Measurements from ENCODE around the gene FAM171A2. TPM values are rescaled to one million over a fixed set of nuclear protein-coding genes. Genes with fewer than 3 reads are reported as not detected.
"Not testable (repeated sequence)": the region's sequence is repeated elsewhere in the genome, so short reads cannot be mapped to it uniquely, and the experiment has no call there.

FAM171A2 gene
- total and polyA plus RNA-seq, 2 donors: 0.84 to 5.7 TPM

- DNase-seq (ENCODE audit: extremely low spot score): no peak
- WGBS: 64% methylated on average over 6 of the region's 6 CpGs
- peaks cover 2% of the 10 kb centered on the region for H3K36me3 ChIP-seq (ENCODE audit: insufficient read depth)
Measured at GRCh38 chr17:44350733-44351226, 12.9 kb downstream of the FAM171A2 start.

GRCh38 chr17:44349553-44350070, 14.0 kb downstream of the FAM171A2 start:
- Histone ChIP-seq H3K27ac (ENCODE audit: low read depth) (no peak overlapping the region), H3K4me1 (ENCODE audit: insufficient read depth) (no peaks in the 10 kb centered on the region), H3K4me3 (ENCODE audit: low read depth, low read length) (no peak overlapping the region), H3K36me3 (ENCODE audit: insufficient read depth) (peaks cover 2% of the 10 kb centered on the region)
- no peak for DNase-seq (ENCODE audit: extremely low spot score)
- 90% methylated on average over 12 of the region's 12 CpGs for WGBS

More at GRCh38 chr17:44350733-44351226, 12.9 kb downstream of the FAM171A2 start:
- no peak overlapping the region for H3K27ac ChIP-seq (ENCODE audit: low read depth)
- no peak overlapping the region for H3K4me3 ChIP-seq (ENCODE audit: low read depth, low read length)
- no peaks in the 10 kb centered on the region for H3K4me1 ChIP-seq (ENCODE audit: insufficient read depth)

GRCh38 chr17:44348988-44349364, 14.7 kb downstream of the FAM171A2 start:
- no peak for DNase-seq (ENCODE audit: extremely low spot score)
- Histone ChIP-seq H3K4me3 (ENCODE audit: low read depth, low read length) (no peak overlapping the region), H3K27ac (ENCODE audit: low read depth) (no peak overlapping the region), H3K4me1 (ENCODE audit: insufficient read depth) (no peaks in the 10 kb centered on the region), H3K36me3 (ENCODE audit: insufficient read depth) (peaks cover 2% of the 10 kb centered on the region)
- WGBS: 86% methylated on average over 6 of the region's 6 CpGs

DNA sequence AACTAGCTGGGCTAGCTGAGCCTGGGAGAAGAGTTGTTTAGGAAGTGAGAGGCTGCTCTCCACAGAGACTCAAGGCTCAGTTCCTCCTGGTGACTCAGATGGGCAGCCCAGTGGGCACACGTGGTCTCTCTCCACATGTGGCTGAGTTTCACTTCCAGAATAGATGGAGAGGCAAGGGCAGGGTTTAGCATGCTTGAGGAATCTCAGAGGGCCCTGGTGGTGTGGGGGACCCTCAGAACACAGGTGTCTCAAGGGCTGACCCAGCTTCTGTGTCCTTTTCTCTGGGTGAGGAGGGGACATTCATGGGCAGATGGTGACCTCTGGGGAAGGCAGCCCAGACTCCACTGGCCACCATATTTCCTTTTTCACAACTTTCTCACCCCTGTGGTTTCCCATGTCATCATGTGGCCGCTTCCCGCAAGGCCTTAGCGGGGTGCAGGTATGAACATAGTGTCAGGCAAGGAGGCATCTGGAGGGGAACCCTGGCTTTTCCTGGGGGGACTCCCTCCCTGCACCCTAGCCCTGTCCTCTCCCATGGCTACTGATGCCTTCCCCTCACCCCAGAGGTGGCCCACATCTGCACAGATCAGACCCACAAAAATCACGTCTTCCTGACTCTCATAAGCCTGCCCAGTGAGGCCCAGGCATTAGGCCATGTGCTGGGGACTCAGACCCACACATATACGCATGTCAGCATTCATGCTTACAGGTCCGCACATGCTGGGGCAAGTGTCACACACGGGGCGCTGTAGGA, 15.2 kb downstream of the FAM171A2 start:
- Histone ChIP-seq H3K36me3 (ENCODE audit: insufficient read depth) (peaks cover 2% of the 10 kb centered on the region), H3K4me3 (ENCODE audit: low read depth, low read length) (no peak overlapping the region), H3K4me1 (ENCODE audit: insufficient read depth) (no peaks in the 10 kb centered on the region), H3K27ac (ENCODE audit: low read depth) (no peak overlapping the region)
- 77% methylated on average over 9 of the region's 9 CpGs for WGBS
- DNase-seq (ENCODE audit: extremely low spot score): no peak

GRCh38 chr17:44347206-44348055, 16.2 kb downstream of the FAM171A2 start:
- not testable (repeated sequence) for H3K36me3 ChIP-seq (ENCODE audit: insufficient read depth); H3K27ac ChIP-seq (ENCODE audit: low read depth); DNase-seq (ENCODE audit: extremely low spot score); H3K4me3 ChIP-seq (ENCODE audit: low read depth, low read length); H3K4me1 ChIP-seq (ENCODE audit: insufficient read depth)
- WGBS: 79% methylated on average over 18 of the region's 18 CpGs

GRCh38 chr17:44346064-44346844, 17.4 kb downstream of the FAM171A2 start:
- Histone ChIP-seq H3K4me1 (ENCODE audit: insufficient read depth) (no peaks in the 10 kb centered on the region), H3K4me3 (ENCODE audit: low read depth, low read length) (no peak overlapping the region), H3K36me3 (ENCODE audit: insufficient read depth) (no peaks in the 10 kb centered on the region), H3K27ac (ENCODE audit: low read depth) (no peak overlapping the region)
- no peak for DNase-seq (ENCODE audit: extremely low spot score)
- WGBS: 70% methylated on average over 13 of the region's 13 CpGs

DNA sequence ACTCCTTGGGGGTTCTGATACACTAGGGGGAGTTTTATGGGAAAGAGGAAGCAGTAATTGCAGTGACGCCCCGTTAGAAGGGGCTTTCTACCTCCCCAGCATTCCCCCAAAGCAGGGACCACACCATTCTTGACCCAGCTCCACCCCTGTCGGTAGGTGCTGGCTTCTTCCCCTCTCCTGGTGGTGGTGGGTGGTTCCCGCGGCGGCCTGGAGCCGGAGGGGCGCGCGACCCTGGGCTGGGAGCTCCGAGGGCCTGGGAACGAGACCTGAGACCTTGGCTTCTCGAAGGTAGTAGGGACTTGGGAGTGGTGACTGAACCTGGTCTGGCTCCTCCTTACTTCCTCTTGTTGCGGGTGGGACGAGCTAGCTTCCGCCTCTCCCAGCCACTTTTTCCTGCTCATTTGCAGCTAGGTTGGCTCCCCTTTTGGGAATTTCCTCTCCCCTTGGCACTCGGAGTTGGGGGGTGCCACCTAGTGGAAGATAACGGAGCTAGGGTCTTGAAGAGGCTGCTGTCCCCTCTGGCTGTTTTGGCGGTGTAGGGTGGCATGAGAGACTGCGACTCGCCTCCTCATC, 18.1 kb downstream of the FAM171A2 start:
- no peak for DNase-seq (ENCODE audit: extremely low spot score)
- H3K27ac ChIP-seq (ENCODE audit: low read depth): peak overlapping the region; percentile 95
- H3K4me1 ChIP-seq (ENCODE audit: insufficient read depth): no peaks in the 10 kb centered on the region
- peak overlapping the region; percentile 68 for H3K4me3 ChIP-seq (ENCODE audit: low read depth, low read length)
- H3K36me3 ChIP-seq (ENCODE audit: insufficient read depth): no peaks in the 10 kb centered on the region
- WGBS: 2% methylated on average over 21 of the region's 21 CpGs

GRCh38 chr17:44344939-44345453, 18.7 kb downstream of the FAM171A2 start, which contains the start of gene GRN:
Gene GRN (plus strand): TSS chr17:44345302. CDS start chr17:44349165, 3,863 bp downstream.
- Histone ChIP-seq H3K4me1 (ENCODE audit: insufficient read depth) (no peaks in the 10 kb centered on the region), H3K36me3 (ENCODE audit: insufficient read depth) (no peaks in the 10 kb centered on the region), H3K4me3 (ENCODE audit: low read depth, low read length) (peak within 1 kb of the TSS; percentile 68), H3K27ac (ENCODE audit: low read depth) (peak within 1 kb of the TSS; percentile 95)
- under 1% methylated on average over 26 of the region's 26 CpGs for WGBS
- DNase-seq (ENCODE audit: extremely low spot score): peak; percentile 100

- no peaks in the 10 kb centered on the region for H3K4me1 ChIP-seq (ENCODE audit: insufficient read depth)
- H3K27ac ChIP-seq (ENCODE audit: low read depth): no peak overlapping the region
- H3K4me3 ChIP-seq (ENCODE audit: low read depth, low read length): no peak overlapping the region
- 70% methylated on average over 11 of the region's 11 CpGs for WGBS
- no peaks in the 10 kb centered on the region for H3K36me3 ChIP-seq (ENCODE audit: insufficient read depth)
- DNase-seq (ENCODE audit: extremely low spot score): no peak
Measured at GRCh38 chr17:44343510-44344209, 20.0 kb downstream of the FAM171A2 start.

GRCh38 chr17:44340553-44340952, 23.1 kb downstream of the FAM171A2 start:
- not testable (repeated sequence) for H3K27ac ChIP-seq (ENCODE audit: low read depth); H3K36me3 ChIP-seq (ENCODE audit: insufficient read depth); DNase-seq (ENCODE audit: extremely low spot score); H3K4me1 ChIP-seq (ENCODE audit: insufficient read depth); H3K4me3 ChIP-seq (ENCODE audit: low read depth, low read length)
- 61% methylated on average over 5 of the region's 5 CpGs for WGBS

GRCh38 chr17:44338702-44339101, 25.0 kb downstream of the FAM171A2 start:
- no peak overlapping the region for H3K4me3 ChIP-seq (ENCODE audit: low read depth, low read length)
- WGBS: 48% methylated on average over 6 of the region's 6 CpGs
- no peaks in the 10 kb centered on the region for H3K4me1 ChIP-seq (ENCODE audit: insufficient read depth)
- H3K27ac ChIP-seq (ENCODE audit: low read depth): no peak overlapping the region
- no peaks in the 10 kb centered on the region for H3K36me3 ChIP-seq (ENCODE audit: insufficient read depth)
- DNase-seq (ENCODE audit: extremely low spot score): no peak

GRCh38 chr17:44335968-44336367, 27.7 kb downstream of the FAM171A2 start:
- H3K4me3 ChIP-seq (ENCODE audit: low read depth, low read length): no peak overlapping the region
- H3K36me3 ChIP-seq (ENCODE audit: insufficient read depth): no peaks in the 10 kb centered on the region
- DNase-seq (ENCODE audit: extremely low spot score): no peak
- H3K4me1 ChIP-seq (ENCODE audit: insufficient read depth): no peaks in the 10 kb centered on the region
- no peak overlapping the region for H3K27ac ChIP-seq (ENCODE audit: low read depth)
- WGBS: 31% methylated on average over 5 of the region's 5 CpGs

All from urinary bladder (tissue), 4 donors.